Upper lobe of left lung (tissue), 6 donors: ENCODE data around the gene TCEAL3. TPM values are rescaled to one million over a fixed set of nuclear protein-coding genes. Genes with fewer than 3 reads are reported as not detected.
A peak's percentile ranks its signal among the peaks of the same experiment; 100 is the strongest.

Experiments
- ATAC-seq, 2 donors: fragments of 200-7000 bp; cut with Tn5 transposase; one replicate each; pipeline ENCODE4 v1.9.1; 2022; ENCODE audit warnings: mild to moderate bottlenecking in 2 of 2, moderate library complexity in 2 of 2; ENCODE audit not compliant: low FRiP score in 2 of 2
- DNase-seq, 2 donors: peaks; one replicate each; pipeline ENCODE4 v3.0.0-alpha.2; 2019 to 2020
- H3K27ac ChIP-seq, 4 donors: fragments of 200-600 bp; sonication (generic); one replicate each; pipeline ENCODE4 v1.5.1; 2016 to 2019
- H3K27me3 ChIP-seq, 4 donors: fragments of 200-600 bp; sonication (generic); one replicate each; pipeline ENCODE4 v1.5.1; 2017 to 2019
- H3K36me3 ChIP-seq, 4 donors: fragments of 200-600 bp; sonication (generic); one replicate each; pipeline ENCODE4 v1.5.1; 2016 to 2019
- H3K4me1 ChIP-seq, 4 donors: fragments of 200-600 bp; sonication (generic); one replicate each; pipeline ENCODE4 v1.5.1; 2018 to 2019
- H3K4me3 ChIP-seq, 4 donors: fragments of 200-600 bp; sonication (generic); one replicate each; pipeline ENCODE4 v1.5.1; 2017 to 2019; ENCODE audit warnings: mild to moderate bottlenecking in 2 of 4, moderate library complexity in 1 of 4
- H3K9me3 ChIP-seq, 4 donors: fragments of 200-600 bp; sonication (generic); one replicate each; pipeline ENCODE4 v1.5.1; 2018 to 2019
- EP300 ChIP-seq, 4 donors: sonication (generic); formaldehyde crosslinking; IDR thresholded peaks; one replicate each; pipeline ENCODE4 v1.5.1; 2017; ENCODE audit warnings: antibody characterized with exemption in 4 of 4, control low read depth in 2 of 4
- POLR2A ChIP-seq, 4 donors: fragments of 450-650 bp; IDR thresholded peaks; one replicate each; pipeline ENCODE4 v1.5.1; 2016 to 2017; ENCODE audit warnings: antibody characterized with exemption in 4 of 4, mild to moderate bottlenecking in 2 of 4
- POLR2AphosphoS5 ChIP-seq, 2 donors: sonication (generic); formaldehyde crosslinking; IDR thresholded peaks; one replicate each; pipeline ENCODE4 v1.5.1; 2017; ENCODE audit warnings: antibody characterized with exemption in 2 of 2
- WGBS, 2 donors: methylation state at CpG; one replicate each; pipeline ENCODE4 v1.1.5; 2017 to 2018; 5-methylcytosine and 5-hydroxymethylcytosine counted together
- total RNA-seq, 6 donors: library from RNA; depleted of rRNA in 4 of 6; stranded (reverse); fragments of >200 nt in 4 of 6; gene quantifications; one replicate each; pipeline versions ENCODE4 v1.1.0 to v1.2.1, GENCODE V29; 2016 to 2021
- TF ChIP-seq, protein P1 (sequence below), 6 experiments: fragments of 450-650 bp in 4 of 6; fragments of 200-600 bp in 2 of 6; sonication (generic) in 2 of 6; IDR thresholded peaks; one replicate each; pipeline ENCODE4 v1.5.1; 2016 to 2019; ENCODE audit warnings: antibody characterized with exemption in 6 of 6
- donor health status: DM: no; HTN: no; CAD: no; lungs with moderate emphysema.
- donor health status: DM: no; HTN: yes; CAD: no; lungs with severe emphysema.

Gene TCEAL3
- total RNA-seq, 6 donors from 2014 or later: 17.8 to 27.9 (median 25.2) TPM

DNA sequence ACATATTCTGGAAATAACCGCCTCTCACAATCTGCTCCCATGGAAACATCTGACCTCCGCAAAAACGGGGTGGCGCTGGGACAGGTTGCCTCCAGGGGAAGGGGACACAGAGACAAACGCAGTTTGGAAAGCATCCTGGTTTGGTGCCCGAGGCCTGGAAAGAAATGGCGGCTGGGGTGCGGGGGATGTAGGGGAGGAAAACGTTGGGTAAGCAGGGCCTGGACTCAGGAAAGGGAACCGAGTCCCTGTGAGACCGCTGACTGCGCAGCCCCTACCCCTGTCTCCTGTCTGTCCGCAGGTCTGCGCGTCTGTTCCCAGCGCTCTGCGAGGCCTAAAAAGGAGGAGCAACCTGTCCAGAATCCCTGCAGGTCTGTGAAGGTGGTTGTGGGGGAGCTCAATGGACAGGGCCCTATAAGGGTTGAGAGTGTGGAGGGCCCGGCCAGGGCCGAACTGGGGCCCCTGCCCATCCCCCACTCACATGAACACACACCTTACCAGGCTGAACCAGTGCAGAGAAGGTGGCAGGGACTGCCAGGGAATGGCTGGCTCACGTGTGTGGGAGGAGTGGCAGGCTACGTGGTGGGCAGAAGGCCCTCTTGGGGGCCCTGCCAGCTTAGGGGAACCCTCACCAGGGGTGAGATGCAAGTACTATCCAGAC is 672 bp downstream of the TCEAL3 start:
- peak overlapping the region; percentile 87 to 94 (median 91) for H3K27ac ChIP-seq
- no peaks in the 10 kb centered on the region for H3K9me3 ChIP-seq
- DNase-seq (peak; percentile 28 to 39), ATAC-seq (peak; percentile 56 to 74)
- TF ChIP-seq POLR2AphosphoS5 (IDR thresholded peaks at IDR 0.05) (no peak), EP300 (IDR thresholded peaks at IDR 0.05) (no peak), POLR2A (IDR thresholded peaks at IDR 0.05) (no peak)
- TF ChIP-seq, protein P1, sequence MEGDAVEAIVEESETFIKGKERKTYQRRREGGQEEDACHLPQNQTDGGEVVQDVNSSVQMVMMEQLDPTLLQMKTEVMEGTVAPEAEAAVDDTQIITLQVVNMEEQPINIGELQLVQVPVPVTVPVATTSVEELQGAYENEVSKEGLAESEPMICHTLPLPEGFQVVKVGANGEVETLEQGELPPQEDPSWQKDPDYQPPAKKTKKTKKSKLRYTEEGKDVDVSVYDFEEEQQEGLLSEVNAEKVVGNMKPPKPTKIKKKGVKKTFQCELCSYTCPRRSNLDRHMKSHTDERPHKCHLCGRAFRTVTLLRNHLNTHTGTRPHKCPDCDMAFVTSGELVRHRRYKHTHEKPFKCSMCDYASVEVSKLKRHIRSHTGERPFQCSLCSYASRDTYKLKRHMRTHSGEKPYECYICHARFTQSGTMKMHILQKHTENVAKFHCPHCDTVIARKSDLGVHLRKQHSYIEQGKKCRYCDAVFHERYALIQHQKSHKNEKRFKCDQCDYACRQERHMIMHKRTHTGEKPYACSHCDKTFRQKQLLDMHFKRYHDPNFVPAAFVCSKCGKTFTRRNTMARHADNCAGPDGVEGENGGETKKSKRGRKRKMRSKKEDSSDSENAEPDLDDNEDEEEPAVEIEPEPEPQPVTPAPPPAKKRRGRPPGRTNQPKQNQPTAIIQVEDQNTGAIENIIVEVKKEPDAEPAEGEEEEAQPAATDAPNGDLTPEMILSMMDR (IDR thresholded peaks at IDR 0.05): no peak
- 14 to 22% methylated on average over 14 to 21 of the region's 21 CpGs for WGBS, 2 donors
- no peaks in the 10 kb centered on the region for H3K36me3 ChIP-seq
- peak overlapping the region; percentile 53 to 71 (median 60) for H3K4me3 ChIP-seq
- H3K4me1 ChIP-seq: no peaks in the 10 kb centered on the region
- peaks cover 0 to 4% (median 0%) of the 10 kb centered on the region in 4 donors for H3K27me3 ChIP-seq

DNA sequence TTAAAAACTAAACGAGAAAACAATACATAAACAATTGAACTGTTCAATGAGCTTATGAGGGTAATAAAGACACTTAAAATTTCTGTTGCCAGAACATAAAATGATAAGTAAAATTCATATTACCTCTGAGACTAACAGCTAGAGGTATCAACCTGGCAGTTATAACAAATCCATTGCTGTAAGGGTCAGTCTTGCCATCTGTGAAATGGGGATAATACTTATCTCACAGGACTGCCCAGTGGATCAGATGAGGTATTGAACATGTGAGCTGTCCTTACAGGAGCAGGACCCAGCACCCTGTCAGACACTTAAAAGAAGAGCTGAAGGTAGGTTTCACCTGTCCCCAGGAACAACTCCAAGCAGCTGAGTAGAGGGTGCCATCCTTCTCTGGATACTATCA is 2.5 kb downstream of the TCEAL3 start:
- no peak overlapping the region for H3K4me3 ChIP-seq
- H3K9me3 ChIP-seq: no peaks in the 10 kb centered on the region
- no peaks in the 10 kb centered on the region for H3K36me3 ChIP-seq
- H3K27ac ChIP-seq: no peak overlapping the region
- TF ChIP-seq POLR2AphosphoS5 (IDR thresholded peaks at IDR 0.05) (no peak), EP300 (IDR thresholded peaks at IDR 0.05) (no peak), POLR2A (IDR thresholded peaks at IDR 0.05) (no peak)
- TF ChIP-seq, protein P1 (IDR thresholded peaks at IDR 0.05): no peak
- peaks cover 0 to 4% (median 0%) of the 10 kb centered on the region in 4 donors for H3K27me3 ChIP-seq
- no peaks in the 10 kb centered on the region for H3K4me1 ChIP-seq
- DNase-seq (no peak), ATAC-seq (no peak)
- 51 to 77% methylated on average over 1 of the region's 1 CpG for WGBS, 2 donors

DNA sequence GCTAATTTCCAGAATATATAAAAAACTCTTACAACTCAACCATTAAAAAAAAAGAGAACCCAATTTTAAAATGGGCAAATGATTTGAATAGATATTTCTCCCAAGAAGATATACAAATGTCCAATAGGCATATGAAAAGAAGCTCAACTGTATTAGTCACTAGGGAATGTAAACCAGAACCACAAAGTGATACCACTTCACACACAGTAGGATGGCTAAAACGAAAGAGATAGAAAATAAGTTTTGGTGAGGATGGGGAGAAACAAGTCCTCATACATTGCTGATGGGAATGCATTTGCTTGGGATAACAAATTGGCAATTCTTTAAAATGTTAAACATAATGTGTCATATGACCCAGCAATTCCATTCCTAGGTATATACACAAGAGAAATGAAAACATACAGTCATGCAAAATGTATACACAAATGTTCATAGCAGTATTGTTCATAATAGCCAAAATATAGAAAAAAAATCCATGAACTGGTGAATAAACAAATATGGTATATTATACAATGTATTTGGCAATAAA is 5.7 kb downstream of the TCEAL3 start:
- Histone ChIP-seq H3K4me3 (no peak overlapping the region), H3K27ac (no peak overlapping the region), H3K9me3 (no peaks in the 10 kb centered on the region), H3K27me3 (no peaks in the 10 kb centered on the region), H3K36me3 (no peaks in the 10 kb centered on the region), H3K4me1 (no peaks in the 10 kb centered on the region)
- no peak for ATAC-seq
- TF ChIP-seq, protein P1 (IDR thresholded peaks at IDR 0.05): no peak
- TF ChIP-seq POLR2AphosphoS5 (IDR thresholded peaks at IDR 0.05) (no peak), POLR2A (IDR thresholded peaks at IDR 0.05) (no peak), EP300 (IDR thresholded peaks at IDR 0.05) (no peak)
- no peak for DNase-seq
- 33 to 80% methylated on average over 1 of the region's 1 CpG for WGBS, 2 donors

DNA sequence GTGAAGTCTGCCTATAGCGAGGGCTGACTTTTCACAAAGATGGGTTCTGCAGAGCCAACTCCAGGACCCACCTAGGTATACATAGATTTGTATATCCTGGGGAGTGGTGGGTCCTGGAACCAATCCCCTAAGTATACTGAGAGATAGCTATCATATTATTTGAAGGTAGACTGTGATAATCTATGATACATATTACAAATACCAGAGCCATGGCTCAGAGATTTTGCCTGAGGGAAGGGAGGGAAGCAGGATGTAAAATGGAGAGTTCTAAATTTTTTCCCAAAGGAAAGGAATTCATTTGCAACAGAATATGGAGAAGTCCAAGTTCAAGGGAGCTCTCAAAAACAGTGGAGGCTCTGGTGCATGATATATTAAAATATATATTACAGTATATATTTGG is 7.2 kb downstream of the TCEAL3 start:
- Histone ChIP-seq H3K4me1 (no peaks in the 10 kb centered on the region), H3K9me3 (no peaks in the 10 kb centered on the region), H3K4me3 (no peak overlapping the region), H3K36me3 (no peaks in the 10 kb centered on the region), H3K27me3 (no peaks in the 10 kb centered on the region), H3K27ac (no peak overlapping the region)
- TF ChIP-seq, protein P1 (IDR thresholded peaks at IDR 0.05): no peak
- no peak for TF ChIP-seq POLR2A (IDR thresholded peaks at IDR 0.05)
- 78% methylated on average over 1 of the region's 1 CpG; no CpG with 5 or more reads in 1 of the 2 donors for WGBS, 2 donors
- DNase-seq: no peak
- no peak for ATAC-seq
